Mammary epithelial cell (primary cell): ENCODE measurements around the gene NECAB3.

ENCODE experiments used
- EZH2 ChIP-seq: IDR thresholded peaks from 2 replicates; pipeline ENCODE4 v1.6.1; 2012; ENCODE audit warnings: low read length, inconsistent platforms, borderline replicate concordance
- TF ChIP-seq, protein P1 (sequence below), 2 donors: IDR thresholded peaks in 1 of 2; conservative IDR thresholded peaks in 1 of 2; 2 replicates each; pipeline ENCODE4 v1.5.1; 2011 to 2012; ENCODE audit warnings: inconsistent platforms in 2 of 2, low read length in 2 of 2, mild to moderate bottlenecking in 2 of 2, control low read depth in 1 of 2, low read depth in 1 of 2; ENCODE audit not compliant: insufficient read depth in 1 of 2; ENCODE audit errors: extremely low read depth in 1 of 2

DNA sequence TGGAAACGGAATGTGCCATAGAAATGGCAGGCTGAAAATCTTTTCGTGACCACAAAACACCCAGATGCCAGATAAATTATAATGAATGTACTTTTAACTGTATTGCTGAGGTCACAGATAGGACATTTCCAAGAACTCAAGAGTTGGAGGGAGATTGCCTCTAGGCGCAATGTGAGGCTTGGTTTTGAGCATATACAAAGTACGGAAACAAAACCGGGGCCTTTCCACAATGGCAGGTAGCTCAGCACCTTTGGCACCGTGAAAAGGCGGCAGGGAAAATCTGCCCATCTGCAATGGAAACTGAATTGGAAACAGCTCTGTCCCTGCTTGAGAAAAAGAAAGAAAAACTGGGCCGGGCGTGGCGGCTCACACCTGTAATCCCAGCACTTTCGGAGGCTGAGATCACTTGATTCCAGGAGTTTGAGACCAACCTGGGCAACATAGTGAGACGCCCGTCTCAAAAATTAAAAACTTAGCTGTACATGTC, 22.6 kb downstream of the NECAB3 start:
- TF ChIP-seq, protein P1, sequence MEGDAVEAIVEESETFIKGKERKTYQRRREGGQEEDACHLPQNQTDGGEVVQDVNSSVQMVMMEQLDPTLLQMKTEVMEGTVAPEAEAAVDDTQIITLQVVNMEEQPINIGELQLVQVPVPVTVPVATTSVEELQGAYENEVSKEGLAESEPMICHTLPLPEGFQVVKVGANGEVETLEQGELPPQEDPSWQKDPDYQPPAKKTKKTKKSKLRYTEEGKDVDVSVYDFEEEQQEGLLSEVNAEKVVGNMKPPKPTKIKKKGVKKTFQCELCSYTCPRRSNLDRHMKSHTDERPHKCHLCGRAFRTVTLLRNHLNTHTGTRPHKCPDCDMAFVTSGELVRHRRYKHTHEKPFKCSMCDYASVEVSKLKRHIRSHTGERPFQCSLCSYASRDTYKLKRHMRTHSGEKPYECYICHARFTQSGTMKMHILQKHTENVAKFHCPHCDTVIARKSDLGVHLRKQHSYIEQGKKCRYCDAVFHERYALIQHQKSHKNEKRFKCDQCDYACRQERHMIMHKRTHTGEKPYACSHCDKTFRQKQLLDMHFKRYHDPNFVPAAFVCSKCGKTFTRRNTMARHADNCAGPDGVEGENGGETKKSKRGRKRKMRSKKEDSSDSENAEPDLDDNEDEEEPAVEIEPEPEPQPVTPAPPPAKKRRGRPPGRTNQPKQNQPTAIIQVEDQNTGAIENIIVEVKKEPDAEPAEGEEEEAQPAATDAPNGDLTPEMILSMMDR (conservative IDR thresholded peaks at IDR 0.05 in 1 of 2, IDR thresholded peaks at IDR 0.05 in 1 of 2; ENCODE audit: extremely low read depth in 1 of 2, insufficient read depth in 1 of 2, low read depth in 1 of 2, low read length in 2 of 2) = no peak
- TF ChIP-seq EZH2 = no peak
